ENCODE results near the gene NCBP2L.

The NCBP2L gene

GRCh38 chrX:107747596-107748161 lies 29.9 kb upstream of the NCBP2L start (continued):
- TF ChIP-seq, protein P1, sequence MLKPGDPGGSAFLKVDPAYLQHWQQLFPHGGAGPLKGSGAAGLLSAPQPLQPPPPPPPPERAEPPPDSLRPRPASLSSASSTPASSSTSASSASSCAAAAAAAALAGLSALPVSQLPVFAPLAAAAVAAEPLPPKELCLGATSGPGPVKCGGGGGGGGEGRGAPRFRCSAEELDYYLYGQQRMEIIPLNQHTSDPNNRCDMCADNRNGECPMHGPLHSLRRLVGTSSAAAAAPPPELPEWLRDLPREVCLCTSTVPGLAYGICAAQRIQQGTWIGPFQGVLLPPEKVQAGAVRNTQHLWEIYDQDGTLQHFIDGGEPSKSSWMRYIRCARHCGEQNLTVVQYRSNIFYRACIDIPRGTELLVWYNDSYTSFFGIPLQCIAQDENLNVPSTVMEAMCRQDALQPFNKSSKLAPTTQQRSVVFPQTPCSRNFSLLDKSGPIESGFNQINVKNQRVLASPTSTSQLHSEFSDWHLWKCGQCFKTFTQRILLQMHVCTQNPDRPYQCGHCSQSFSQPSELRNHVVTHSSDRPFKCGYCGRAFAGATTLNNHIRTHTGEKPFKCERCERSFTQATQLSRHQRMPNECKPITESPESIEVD (tag by site-specific recombination; IDR thresholded peaks at IDR 0.05), result peak; percentile 59
- TF ChIP-seq SCRT1 (tag by site-specific recombination; IDR thresholded peaks at IDR 0.05; ENCODE audit: borderline replicate concordance) (no peak), TRIM28 (IDR thresholded peaks at IDR 0.05; ENCODE audit: borderline replicate concordance, low read length) (peak; percentile 33; the same call in 1 of the 2 replicates), ZNF529 (tag by site-specific recombination; IDR thresholded peaks at IDR 0.05; ENCODE audit: insufficient replicate concordance) (no peak), ZNF138 (tag by site-specific recombination; IDR thresholded peaks at IDR 0.05; ENCODE audit: borderline replicate concordance) (no peak), ZNF843 (tag by site-specific recombination; IDR thresholded peaks at IDR 0.05) (no peak; the same call in 1 of the 2 replicates), ZNF211 (tag by site-specific recombination; IDR thresholded peaks at IDR 0.05; ENCODE audit: low read depth) (no peak)
- TF ChIP-seq, protein P2, sequence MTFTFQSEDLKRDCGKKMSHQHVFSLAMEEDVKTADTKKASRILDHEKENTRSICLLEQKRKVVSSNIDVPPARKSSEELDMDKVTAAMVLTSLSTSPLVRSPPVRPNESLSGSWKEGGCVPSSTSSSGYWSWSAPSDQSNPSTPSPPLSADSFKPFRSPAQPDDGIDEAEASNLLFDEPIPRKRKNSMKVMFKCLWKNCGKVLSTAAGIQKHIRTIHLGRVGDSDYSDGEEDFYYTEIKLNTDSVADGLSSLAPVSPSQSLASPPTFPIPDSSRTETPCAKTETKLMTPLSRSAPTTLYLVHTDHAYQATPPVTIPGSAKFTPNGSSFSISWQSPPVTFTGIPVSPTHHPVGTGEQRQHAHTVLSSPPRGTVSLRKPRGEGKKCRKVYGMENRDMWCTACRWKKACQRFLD (tag by site-specific recombination; IDR thresholded peaks at IDR 0.05), result no peak
- TF ChIP-seq, protein P3, sequence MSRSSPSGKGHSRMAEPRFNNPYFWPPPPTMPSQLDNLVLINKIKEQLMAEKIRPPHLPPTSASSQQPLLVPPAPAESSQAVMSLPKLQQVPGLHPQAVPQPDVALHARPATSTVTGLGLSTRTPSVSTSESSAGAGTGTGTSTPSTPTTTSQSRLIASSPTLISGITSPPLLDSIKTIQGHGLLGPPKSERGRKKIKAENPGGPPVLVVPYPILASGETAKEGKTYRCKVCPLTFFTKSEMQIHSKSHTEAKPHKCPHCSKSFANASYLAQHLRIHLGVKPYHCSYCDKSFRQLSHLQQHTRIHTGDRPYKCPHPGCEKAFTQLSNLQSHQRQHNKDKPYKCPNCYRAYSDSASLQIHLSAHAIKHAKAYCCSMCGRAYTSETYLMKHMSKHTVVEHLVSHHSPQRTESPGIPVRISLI (tag by site-specific recombination; IDR thresholded peaks at IDR 0.05), result no peak
- TF ChIP-seq, protein P4, sequence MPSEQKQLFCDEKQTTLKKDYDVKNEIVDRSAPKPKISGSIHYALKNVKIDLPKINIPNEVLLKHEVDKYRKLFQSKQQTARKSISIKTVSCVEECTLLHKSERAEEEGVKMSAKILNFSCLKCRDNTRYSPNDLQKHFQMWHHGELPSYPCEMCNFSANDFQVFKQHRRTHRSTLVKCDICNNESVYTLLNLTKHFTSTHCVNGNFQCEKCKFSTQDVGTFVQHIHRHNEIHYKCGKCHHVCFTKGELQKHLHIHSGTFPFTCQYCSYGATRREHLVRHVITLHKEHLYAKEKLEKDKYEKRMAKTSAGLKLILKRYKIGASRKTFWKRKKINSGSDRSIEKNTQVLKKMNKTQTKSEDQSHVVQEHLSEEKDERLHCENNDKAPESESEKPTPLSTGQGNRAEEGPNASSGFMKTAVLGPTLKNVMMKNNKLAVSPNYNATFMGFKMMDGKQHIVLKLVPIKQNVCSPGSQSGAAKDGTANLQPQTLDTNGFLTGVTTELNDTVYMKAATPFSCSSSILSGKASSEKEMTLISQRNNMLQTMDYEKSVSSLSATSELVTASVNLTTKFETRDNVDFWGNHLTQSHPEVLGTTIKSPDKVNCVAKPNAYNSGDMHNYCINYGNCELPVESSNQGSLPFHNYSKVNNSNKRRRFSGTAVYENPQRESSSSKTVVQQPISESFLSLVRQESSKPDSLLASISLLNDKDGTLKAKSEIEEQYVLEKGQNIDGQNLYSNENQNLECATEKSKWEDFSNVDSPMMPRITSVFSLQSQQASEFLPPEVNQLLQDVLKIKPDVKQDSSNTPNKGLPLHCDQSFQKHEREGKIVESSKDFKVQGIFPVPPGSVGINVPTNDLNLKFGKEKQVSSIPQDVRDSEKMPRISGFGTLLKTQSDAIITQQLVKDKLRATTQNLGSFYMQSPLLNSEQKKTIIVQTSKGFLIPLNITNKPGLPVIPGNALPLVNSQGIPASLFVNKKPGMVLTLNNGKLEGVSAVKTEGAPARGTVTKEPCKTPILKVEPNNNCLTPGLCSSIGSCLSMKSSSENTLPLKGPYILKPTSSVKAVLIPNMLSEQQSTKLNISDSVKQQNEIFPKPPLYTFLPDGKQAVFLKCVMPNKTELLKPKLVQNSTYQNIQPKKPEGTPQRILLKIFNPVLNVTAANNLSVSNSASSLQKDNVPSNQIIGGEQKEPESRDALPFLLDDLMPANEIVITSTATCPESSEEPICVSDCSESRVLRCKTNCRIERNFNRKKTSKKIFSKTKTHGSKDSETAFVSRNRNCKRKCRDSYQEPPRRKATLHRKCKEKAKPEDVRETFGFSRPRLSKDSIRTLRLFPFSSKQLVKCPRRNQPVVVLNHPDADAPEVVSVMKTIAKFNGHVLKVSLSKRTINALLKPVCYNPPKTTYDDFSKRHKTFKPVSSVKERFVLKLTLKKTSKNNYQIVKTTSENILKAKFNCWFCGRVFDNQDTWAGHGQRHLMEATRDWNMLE (tag by site-specific recombination; conservative IDR thresholded peaks at IDR 0.05; ENCODE audit: low read depth), result no peak

DNA sequence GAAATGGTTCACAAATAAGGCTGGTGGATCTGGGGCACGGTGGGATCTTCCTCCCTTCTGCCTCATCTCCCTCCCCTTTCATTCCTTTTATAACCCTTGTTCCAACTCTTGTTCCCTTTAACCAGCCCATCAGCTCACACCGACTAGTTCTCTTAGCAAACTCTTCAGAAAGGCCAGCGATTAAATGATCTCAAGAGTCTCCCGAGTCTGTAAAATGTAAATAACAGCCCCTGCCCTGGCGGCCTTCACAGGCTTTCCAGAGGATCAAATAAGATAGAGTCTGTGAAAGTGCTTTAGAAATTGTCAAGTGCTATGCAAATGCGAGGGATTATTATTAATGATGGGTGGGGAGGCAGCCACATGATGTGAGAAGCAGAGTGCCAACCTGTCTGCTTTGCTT lies 29.0 kb upstream of the NCBP2L start:
- ChIA-PET CTCF (interaction anchor here (0.6 to 1.8 kb wide), 4 partner anchors 14 to 873 kb away, joined by 3 to 13 read pairs (median 4); partner anchors contain the start of gene NCBP2L), POLR2A (no interaction called here)
- Histone ChIP-seq H3K36me3 (ENCODE audit: control insufficient read depth in 2 of 2, insufficient read depth in 1 of 2, low read length in 2 of 2) (no peaks in the 10 kb centered on the region), H3K4me1 (ENCODE audit: control insufficient read depth, insufficient read depth, low read length) (peaks cover 11% of the 10 kb centered on the region), H3K9me3 (ENCODE audit: control insufficient read depth, insufficient read depth, low read depth, low read length) (no peaks in the 10 kb centered on the region), H3K27ac (ENCODE audit: extremely low read depth, low read depth, low read length) (no peak overlapping the region), H3K4me3 (ENCODE audit: low read depth, low read length) (no peak overlapping the region)
- TF ChIP-seq ZNF571 (tag by site-specific recombination; IDR thresholded peaks at IDR 0.05) (no peak), ZNF341 (tag by site-specific recombination; IDR thresholded peaks at IDR 0.05; ENCODE audit: low read depth) (peak; percentile 35; the same call in 1 of the 2 replicates)

DNA sequence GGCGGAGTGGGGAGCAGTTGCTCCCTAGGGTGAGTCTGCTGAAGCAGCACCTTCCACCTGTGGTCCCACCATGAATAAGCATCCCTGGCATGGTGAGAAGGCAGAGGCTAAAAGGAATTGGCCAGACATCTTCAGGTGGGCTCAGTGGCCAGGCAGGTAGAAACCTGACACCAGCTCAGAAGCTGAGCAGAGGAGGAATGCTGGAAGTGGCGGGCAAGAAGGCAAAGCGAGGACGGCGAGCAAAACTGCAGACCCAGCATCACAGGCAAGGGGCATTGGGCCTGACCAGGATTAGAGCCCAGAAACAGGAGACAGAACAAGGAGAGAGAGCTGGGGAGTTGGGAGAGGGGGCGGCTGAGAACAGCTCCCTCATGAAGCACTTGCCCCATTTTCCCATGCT lies 27.3 kb upstream of the NCBP2L start:
- H3K4me1 ChIP-seq (ENCODE audit: control insufficient read depth, insufficient read depth, low read length), result peaks cover 11% of the 10 kb centered on the region
- H3K27ac ChIP-seq (ENCODE audit: extremely low read depth, low read depth, low read length), result no peak overlapping the region
- no peak overlapping the region for H3K4me3 ChIP-seq (ENCODE audit: low read depth, low read length)
- no peaks in the 10 kb centered on the region for H3K9me3 ChIP-seq (ENCODE audit: control insufficient read depth, insufficient read depth, low read depth, low read length)
- no peaks in the 10 kb centered on the region for H3K36me3 ChIP-seq (ENCODE audit: control insufficient read depth in 2 of 2, insufficient read depth in 1 of 2, low read length in 2 of 2)
- POLR2A ChIA-PET, result no interaction called here
- CTCF ChIA-PET, result interaction anchor here (1.6 kb wide), 1 partner anchor 77 kb away, joined by 8 read pairs; no protein-coding TSS in a partner anchor
- no peak for TF ChIP-seq ZBTB17 (tag by site-specific recombination; IDR thresholded peaks at IDR 0.05)
- no peak for TF ChIP-seq MZF1 (tag by site-specific recombination; IDR thresholded peaks at IDR 0.05; ENCODE audit: borderline replicate concordance)
- TF ChIP-seq ZNF560 (tag by site-specific recombination; IDR thresholded peaks at IDR 0.05; ENCODE audit: borderline replicate concordance), result no peak
- TF ChIP-seq, protein P5, sequence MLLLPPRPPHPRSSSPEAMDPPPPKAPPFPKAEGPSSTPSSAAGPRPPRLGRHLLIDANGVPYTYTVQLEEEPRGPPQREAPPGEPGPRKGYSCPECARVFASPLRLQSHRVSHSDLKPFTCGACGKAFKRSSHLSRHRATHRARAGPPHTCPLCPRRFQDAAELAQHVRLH (tag by site-specific recombination; IDR thresholded peaks at IDR 0.05), result no peak
- no peak for TF ChIP-seq SETDB1 (IDR thresholded peaks at IDR 0.05; ENCODE audit: insufficient read length, low read length)
